GM12878 (cell line): ENCODE measurements around the gene EDN2.

Experiments used
- CBX3 ChIP-seq: fragments of 200-600 bp; sonication (generic); IDR thresholded peaks from 2 replicates; pipeline ENCODE4 v1.6.1; 2016; ENCODE audit warnings: low read depth, borderline replicate concordance
- CTCF ChIP-seq, 3 experiments: IDR thresholded peaks in 2 of 3; conservative IDR thresholded peaks in 1 of 3; 2 replicates each; pipeline ENCODE4 v1.5.1; 2011; ENCODE audit warnings: low read depth in 3 of 3, low read length in 3 of 3, mild to moderate bottlenecking in 3 of 3, control low read depth in 2 of 3, moderate library complexity in 2 of 3, inconsistent platforms in 1 of 3, mixed read lengths in 1 of 3; ENCODE audit not compliant: control insufficient read depth in 2 of 3, insufficient read depth in 1 of 3; ENCODE audit errors: extremely low read depth in 1 of 3
- EP300 ChIP-seq, 2 experiments: fragments of 150-350 bp in 1 of 2; IDR thresholded peaks; 2 replicates each; pipeline ENCODE4 v1.6.1; 2011 to 2012; ENCODE audit warnings: low read depth in 2 of 2, low read length in 2 of 2, borderline replicate concordance in 1 of 2, improper control_type of control experiment in 1 of 2, inconsistent platforms in 1 of 2; ENCODE audit not compliant: control insufficient read depth in 1 of 2
- GATAD2B ChIP-seq: fragments of 450-650 bp; conservative IDR thresholded peaks from 2 replicates; pipeline ENCODE4 v1.6.1; 2017; ENCODE audit warnings: low read depth, mild to moderate bottlenecking, moderate library complexity
- MAX ChIP-seq: IDR thresholded peaks from 2 replicates; pipeline ENCODE4 v1.6.1; 2012; ENCODE audit warnings: low read depth, low read length, improper control_type of control experiment
- NFXL1 ChIP-seq: fragments of 450-650 bp; IDR thresholded peaks from 2 replicates; pipeline ENCODE4 v1.6.1; 2017; ENCODE audit warnings: antibody characterized with exemption, mild to moderate bottlenecking, borderline replicate concordance
- POLR2AphosphoS5 ChIP-seq: IDR thresholded peaks from 2 replicates; pipeline ENCODE4 v1.6.1; 2011; ENCODE audit warnings: mild to moderate bottlenecking, low read length, inconsistent platforms
- REST ChIP-seq: IDR thresholded peaks from 2 replicates; pipeline ENCODE4 v1.6.1; 2012; ENCODE audit warnings: mild to moderate bottlenecking, low read depth, low read length
- RFX5 ChIP-seq: IDR thresholded peaks from 2 replicates; pipeline ENCODE4 v1.6.1; 2011; ENCODE audit warnings: low read depth, low read length, improper control_type of control experiment
- SPI1 ChIP-seq: IDR thresholded peaks from 2 replicates; pipeline ENCODE4 v1.6.1; 2011; ENCODE audit warnings: low read depth, mild to moderate bottlenecking, low read length, moderate library complexity, borderline replicate concordance; ENCODE audit not compliant: insufficient read depth
- YY1 ChIP-seq: IDR thresholded peaks from 2 replicates; pipeline ENCODE4 v1.6.1; 2011; ENCODE audit warnings: low read depth, mild to moderate bottlenecking, low read length
- ZBTB40 ChIP-seq: fragments of 450-650 bp; IDR thresholded peaks from 2 replicates; pipeline ENCODE4 v1.6.1; 2016; ENCODE audit warnings: mild to moderate bottlenecking, moderate library complexity, borderline replicate concordance

- TF ChIP-seq RFX5 = no peak
- no peak for TF ChIP-seq GATAD2B
- no peak for TF ChIP-seq ZBTB40
- TF ChIP-seq REST = no peak
- TF ChIP-seq CTCF (IDR thresholded peaks at IDR 0.05 in 2 of 3, conservative IDR thresholded peaks at IDR 0.05 in 1 of 3; ENCODE audit: control insufficient read depth in 2 of 3, extremely low read depth in 1 of 3, insufficient read depth in 1 of 3, low read depth in 3 of 3, low read length in 3 of 3) = no peak
- no peak for TF ChIP-seq YY1
- TF ChIP-seq CBX3 = no peak
- TF ChIP-seq MAX = no peak
- TF ChIP-seq NFXL1 = no peak
- TF ChIP-seq POLR2AphosphoS5 = no peak
- no peak for TF ChIP-seq EP300 (IDR thresholded peaks at IDR 0.05; ENCODE audit: borderline replicate concordance in 1 of 2, control insufficient read depth in 1 of 2, low read depth in 2 of 2, low read length in 2 of 2)
- TF ChIP-seq SPI1 = no peak
Measured at GRCh38 chr1:41497056-41497440, 12.6 kb upstream of the EDN2 start.
